CD4-positive, alpha-beta T cell (primary cell): Measurements from ENCODE around the gene DDTL. TPM values are rescaled to one million over a fixed set of nuclear protein-coding genes. Genes with fewer than 3 reads are reported as not detected.

ENCODE experiments used
- ATAC-seq: fragments of 200-7000 bp; cut with Tn5 transposase; one replicate; pipeline ENCODE4 v1.10.0; 2022; ENCODE audit warnings: mild to moderate bottlenecking; ENCODE audit not compliant: poor library complexity
- CTCF ChIA-PET: fragments of 350-600 bp; sonication (Branson Sonifier 250); formaldehyde crosslinking; loops from one replicate; lab custom pipeline; 2021; ENCODE audit warnings: antibody characterized with exemption, inconsistent platforms; lab: Charles Lee
- POLR2A ChIA-PET: fragments of 350-600 bp; sonication (Branson Sonifier 250); formaldehyde crosslinking; loops from one replicate; lab custom pipeline; 2021; ENCODE audit warnings: antibody characterized with exemption, inconsistent platforms; lab: Charles Lee
- DNase-seq, 14 experiments: peaks; one replicate each; pipeline ENCODE4 v3.0.0-alpha.2; 2013 to 2020; ENCODE audit warnings: mixed read lengths in 2 of 14
- H3K27ac ChIP-seq, 2 donors: one replicate each; pipeline versions ENCODE4 v1.5.1 to v1.7.0; 2013; ENCODE audit warnings: low read length in 2 of 2, low read depth in 1 of 2, mild to moderate bottlenecking in 1 of 2
- H3K27me3 ChIP-seq, 2 experiments: 1 replicate in 1 of 2; 2 replicates in 1 of 2; pipeline versions ENCODE4 v1.6.1 to v1.7.0; 2013; ENCODE audit warnings: low read length in 2 of 2, control low read depth in 1 of 2, mild to moderate bottlenecking in 1 of 2, moderate library complexity in 1 of 2; ENCODE audit not compliant: insufficient read depth in 2 of 2, control insufficient read depth in 1 of 2
- H3K36me3 ChIP-seq: one replicate; pipeline ENCODE4 v1.6.1; 2013; ENCODE audit warnings: low read length, control low read depth; ENCODE audit not compliant: insufficient read depth
- H3K4me1 ChIP-seq: one replicate; pipeline ENCODE4 v1.6.1; 2013; ENCODE audit warnings: low read length, control low read depth; ENCODE audit not compliant: insufficient read depth
- H3K4me3 ChIP-seq: one replicate; pipeline ENCODE4 v1.5.1; 2013; ENCODE audit warnings: mild to moderate bottlenecking, low read length, moderate library complexity
- H3K9me3 ChIP-seq, 2 experiments: 1 replicate in 1 of 2; 2 replicates in 1 of 2; pipeline versions ENCODE4 v1.6.1 to v1.7.0; 2013; ENCODE audit warnings: low read length in 2 of 2, mild to moderate bottlenecking in 2 of 2, control low read depth in 1 of 2, moderate library complexity in 1 of 2; ENCODE audit not compliant: control insufficient read depth in 1 of 2, insufficient read depth in 1 of 2
- H3K27ac Mint-ChIP-seq: one replicate; pipeline ENCODE4 v1.8.0; 2020; ENCODE audit warnings: mixed read lengths
- H3K27me3 Mint-ChIP-seq: one replicate; pipeline ENCODE4 v1.8.0; 2021; ENCODE audit warnings: mixed read lengths
- H3K36me3 Mint-ChIP-seq: one replicate; pipeline ENCODE4 v1.8.0; 2021; ENCODE audit warnings: low read depth, mixed read lengths
- H3K4me1 Mint-ChIP-seq: one replicate; pipeline ENCODE4 v1.8.0; 2021; ENCODE audit warnings: low read depth, mixed read lengths
- H3K4me3 Mint-ChIP-seq: one replicate; pipeline ENCODE4 v1.8.0; 2020; ENCODE audit warnings: mild to moderate bottlenecking, mixed read lengths
- H3K9me3 Mint-ChIP-seq: one replicate; pipeline ENCODE4 v1.8.0; 2020; ENCODE audit warnings: mixed read lengths
- intact Hi-C, 2 experiments: fragments of 100-400 bp; cut with DNase I in 1 of 2; cut with micrococcal nuclease in 1 of 2; formaldehyde crosslinking; loops; one replicate each; pipeline versions ENCODE4 v1.15.1 to v1.9.0; 2023 to 2025; cut with DNase I, micrococcal nuclease
- total RNA-seq, 174 experiments: library from RNA in 2 of 174; stranded (reverse) in 2 of 174; gene quantifications; one replicate each; pipeline ENCODE4 v1.2.3 and lab custom pipeline; 2021 to 2026
- TF ChIP-seq, protein P1 (sequence below): fragments of 200-600 bp; IDR thresholded peaks from one replicate; pipeline ENCODE4 v1.8.0; 2022; ENCODE audit warnings: antibody characterized with exemption, mild to moderate bottlenecking

DDTL gene
- total RNA-seq, 2 experiments from 2014 or later: 3.5 to 3.8 TPM

DNA sequence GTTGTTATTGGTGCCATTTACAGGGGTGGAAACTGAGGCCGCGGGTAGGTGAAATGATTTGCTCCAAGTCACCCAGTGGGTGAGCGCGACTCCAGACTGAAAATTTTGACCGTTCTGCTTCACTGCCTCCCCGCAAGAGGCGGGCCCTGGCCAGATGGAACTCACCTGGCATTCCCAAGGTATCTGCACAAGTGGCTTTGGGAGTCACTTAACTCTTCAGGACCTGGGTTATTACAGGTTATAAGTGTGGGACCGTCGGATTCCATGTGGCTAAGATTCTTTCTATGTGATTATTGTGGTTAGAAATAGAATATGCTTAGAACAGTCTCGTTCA, 45.0 kb downstream of the DDTL start:
- no peak for DNase-seq
- H3K4me1 Mint-ChIP-seq: peaks cover 48% of the 10 kb centered on the region

DNA sequence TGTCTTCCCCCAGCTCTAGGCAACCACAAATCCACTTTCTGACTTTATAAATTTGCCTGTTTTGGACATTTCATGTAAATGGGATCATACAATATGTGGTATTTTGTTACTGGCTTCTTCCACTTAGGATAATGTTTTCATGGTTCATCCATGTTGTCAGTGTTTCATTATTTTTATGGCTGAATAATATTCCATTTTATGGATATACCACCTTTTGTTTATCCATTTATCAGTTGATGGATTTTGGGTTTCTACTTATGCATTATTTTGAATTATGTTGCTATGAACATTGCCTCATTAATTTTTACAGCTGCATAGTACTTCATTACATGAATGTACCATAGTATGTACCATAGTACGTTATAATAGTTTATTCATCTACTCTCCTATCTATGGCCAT, 49.5 kb downstream of the DDTL start:
- Histone ChIP-seq H3K4me1 (peaks cover 16% of the 10 kb centered on the region), H3K27ac (no peak overlapping the region), H3K4me3 (no peak overlapping the region), H3K9me3 (peaks cover 0 to 4% of the 10 kb centered on the region in 2 experiments), H3K36me3 (peaks cover 16% of the 10 kb centered on the region), H3K27me3 (no peaks in the 10 kb centered on the region)
- CTCF ChIA-PET: interaction anchor here (0.7 kb wide), 2 partner anchors 10 to 141 kb away, joined by 3 to 4 read pairs; no protein-coding TSS in a partner anchor
- no peak overlapping the region for H3K4me3 Mint-ChIP-seq
- TF ChIP-seq, protein P1, sequence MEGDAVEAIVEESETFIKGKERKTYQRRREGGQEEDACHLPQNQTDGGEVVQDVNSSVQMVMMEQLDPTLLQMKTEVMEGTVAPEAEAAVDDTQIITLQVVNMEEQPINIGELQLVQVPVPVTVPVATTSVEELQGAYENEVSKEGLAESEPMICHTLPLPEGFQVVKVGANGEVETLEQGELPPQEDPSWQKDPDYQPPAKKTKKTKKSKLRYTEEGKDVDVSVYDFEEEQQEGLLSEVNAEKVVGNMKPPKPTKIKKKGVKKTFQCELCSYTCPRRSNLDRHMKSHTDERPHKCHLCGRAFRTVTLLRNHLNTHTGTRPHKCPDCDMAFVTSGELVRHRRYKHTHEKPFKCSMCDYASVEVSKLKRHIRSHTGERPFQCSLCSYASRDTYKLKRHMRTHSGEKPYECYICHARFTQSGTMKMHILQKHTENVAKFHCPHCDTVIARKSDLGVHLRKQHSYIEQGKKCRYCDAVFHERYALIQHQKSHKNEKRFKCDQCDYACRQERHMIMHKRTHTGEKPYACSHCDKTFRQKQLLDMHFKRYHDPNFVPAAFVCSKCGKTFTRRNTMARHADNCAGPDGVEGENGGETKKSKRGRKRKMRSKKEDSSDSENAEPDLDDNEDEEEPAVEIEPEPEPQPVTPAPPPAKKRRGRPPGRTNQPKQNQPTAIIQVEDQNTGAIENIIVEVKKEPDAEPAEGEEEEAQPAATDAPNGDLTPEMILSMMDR: no peak
- POLR2A ChIA-PET: interaction anchor here (1.0 kb wide), 1 partner anchor 22 kb away, joined by 4 read pairs; no protein-coding TSS in a partner anchor
- DNase-seq (no peak), ATAC-seq (no peak)
- no peaks in the 10 kb centered on the region for H3K27me3 Mint-ChIP-seq
- H3K9me3 Mint-ChIP-seq: peaks cover 2% of the 10 kb centered on the region
- intact Hi-C loops: loop anchor here (10.0 kb wide), 1 partner anchor 231 kb away; the partner anchor contains the start of gene SMARCB1 (in 2 of the 2)
- peaks cover 53% of the 10 kb centered on the region for H3K4me1 Mint-ChIP-seq
- peaks cover 37% of the 10 kb centered on the region for H3K36me3 Mint-ChIP-seq
- H3K27ac Mint-ChIP-seq: no peak overlapping the region

More for the DNA sequence above, 45.0 kb downstream of the DDTL start:
- Histone ChIP-seq H3K4me3 (peak overlapping the region; percentile 99), H3K27me3 (no peaks in the 10 kb centered on the region), H3K27ac (peak overlapping the region; percentile 73 to 86), H3K9me3 (peaks cover 0 to 4% of the 10 kb centered on the region in 2 experiments), H3K36me3 (peaks cover 3% of the 10 kb centered on the region), H3K4me1 (peaks cover 22% of the 10 kb centered on the region)
- ATAC-seq: no peak
- ChIA-PET CTCF (interaction anchor here (2.6 kb wide), 1 partner anchor 118 kb away, joined by 7 read pairs; the partner anchor contains the start of gene MIF), POLR2A (interaction anchor here (1.0 to 4.0 kb wide), 7 partner anchors 18 to 231 kb away, joined by 3 to 68 read pairs (median 8); no protein-coding TSS in a partner anchor)
- Mint-ChIP-seq H3K36me3 (peaks cover 22% of the 10 kb centered on the region), H3K9me3 (peaks cover 2% of the 10 kb centered on the region), H3K27ac (peak overlapping the region; percentile 94), H3K4me3 (peak overlapping the region; percentile 99), H3K27me3 (no peaks in the 10 kb centered on the region)
- TF ChIP-seq, protein P1: no peak
- intact Hi-C loops: loop anchor here (5.0 to 10.0 kb wide), 2 partner anchors 114 to 227 kb away; partner anchors contain the start of gene SMARCB1 (in 2 of the 2)

DNA sequence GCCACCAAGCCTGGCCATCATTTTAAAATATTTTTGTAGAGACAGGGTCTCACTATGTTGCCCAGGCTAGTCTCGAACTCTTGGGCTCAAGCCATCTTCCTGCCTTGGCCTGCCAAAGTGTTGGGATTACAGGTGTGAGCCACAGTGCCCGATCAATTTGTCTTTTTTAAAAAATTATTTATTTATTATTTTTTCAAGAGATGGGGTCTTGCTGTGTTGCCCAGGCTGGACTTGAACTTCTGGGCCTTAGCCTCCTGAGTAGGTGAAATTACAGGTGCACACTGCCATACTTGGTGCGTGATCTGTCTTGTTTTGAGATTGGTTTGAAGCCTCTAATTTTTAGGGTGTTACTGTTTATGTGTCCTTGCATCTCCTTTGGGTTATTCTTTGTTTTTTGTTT, 54.6 kb downstream of the DDTL start:
- TF ChIP-seq, protein P1: no peak
- ChIA-PET POLR2A (no interaction called here), CTCF (no interaction called here)
- Histone ChIP-seq H3K4me1 (no peaks in the 10 kb centered on the region), H3K27me3 (no peaks in the 10 kb centered on the region), H3K9me3 (no peaks in the 10 kb centered on the region), H3K4me3 (no peak overlapping the region), H3K27ac (no peak overlapping the region), H3K36me3 (peaks cover 20% of the 10 kb centered on the region)
- H3K27me3 Mint-ChIP-seq: no peaks in the 10 kb centered on the region
- ATAC-seq (no peak), DNase-seq (no peak)
- H3K9me3 Mint-ChIP-seq: peaks cover 3% of the 10 kb centered on the region
- H3K36me3 Mint-ChIP-seq: peaks cover 56% of the 10 kb centered on the region
- intact Hi-C loops: no loop called here
- H3K27ac Mint-ChIP-seq: no peak overlapping the region
- no peak overlapping the region for H3K4me3 Mint-ChIP-seq
- H3K4me1 Mint-ChIP-seq: peaks cover 47% of the 10 kb centered on the region

Other genes starting within 250 kb of the DDTL start
- gene ZNF70, start 215.8 kb upstream of the DDTL start, total RNA-seq: 1 to 10 TPM; 1.3 to 1.9 TPM
- not detected for gene VPREB3, start 212.5 kb upstream of the DDTL start, total RNA-seq
- under 1 TPM; 0.49 to 0.84 TPM for gene C22orf15, start 203.9 kb upstream of the DDTL start, total RNA-seq
- 10 to 100 TPM; 34.4 to 43.0 TPM for gene CHCHD10, start 198.9 kb upstream of the DDTL start, total RNA-seq
- 1 to 10 TPM; 2.3 to 2.4 TPM for gene MMP11, start 194.0 kb upstream of the DDTL start, total RNA-seq
- 10 to 100 TPM; 40.3 to 41.7 TPM for gene SMARCB1, start 179.9 kb upstream of the DDTL start, total RNA-seq
- under 1 TPM; 0.66 to 0.98 TPM for gene DERL3, start 127.9 kb upstream of the DDTL start, total RNA-seq
- 10 to 100 TPM in 1 of 2 experiments, 1 to 10 TPM in 1; 9.9 to 11.5 TPM for gene SLC2A11, start 109.0 kb upstream of the DDTL start, total RNA-seq
- 100 to 1,000 TPM; 213 to 226 TPM for gene MIF, start 72.5 kb upstream of the DDTL start, total RNA-seq
- not detected for gene GSTT2B, start 5.7 kb upstream of the DDTL start, total RNA-seq
- 10 to 100 TPM; 82.3 to 84.3 TPM for gene DDT, start 7.6 kb downstream of the DDTL start, total RNA-seq
- gene GSTT2, start 13.2 kb downstream of the DDTL start, total RNA-seq: not detected
- gene GSTT4, start 38.6 kb downstream of the DDTL start, total RNA-seq: not detected
- 100 to 1,000 TPM; 113 TPM for gene CABIN1, start 44.4 kb downstream of the DDTL start, total RNA-seq
- gene SUSD2, start 214.6 kb downstream of the DDTL start, total RNA-seq: 1 to 10 TPM in 1 of 2 experiments, under 1 TPM in 1; 0.80 to 1.5 TPM